NB4 (cell line): ENCODE measurements around the gene SRBD1.

Source experiments
- MYC ChIP-seq: IDR thresholded peaks from 2 replicates; pipeline ENCODE4 v1.6.1; 2011; ENCODE audit warnings: low read depth, low read length
- TF ChIP-seq, protein P1 (sequence below): IDR thresholded peaks from 2 replicates; pipeline ENCODE4 v1.6.1; 2011; ENCODE audit warnings: low read depth, low read length

DNA sequence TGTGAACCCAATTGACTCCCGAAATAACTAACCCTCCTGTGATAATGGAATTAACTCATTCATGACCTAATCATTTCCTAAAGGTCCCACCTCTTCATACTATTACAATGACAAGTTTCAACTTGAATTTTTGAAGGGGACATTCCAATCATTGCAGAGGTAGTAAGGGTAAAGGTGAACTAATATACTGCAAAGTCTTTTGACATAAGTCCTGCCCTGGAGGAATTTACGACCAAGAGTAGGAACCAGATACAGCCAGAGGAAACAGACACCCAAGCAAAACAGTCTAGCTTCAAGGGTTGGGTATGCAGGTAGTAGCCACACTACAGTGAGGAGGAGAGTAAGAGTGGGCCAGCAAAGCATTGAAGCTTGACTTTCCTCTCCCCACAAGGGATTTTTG, 1.2 kb upstream of the SRBD1 start:
- TF ChIP-seq, protein P1, sequence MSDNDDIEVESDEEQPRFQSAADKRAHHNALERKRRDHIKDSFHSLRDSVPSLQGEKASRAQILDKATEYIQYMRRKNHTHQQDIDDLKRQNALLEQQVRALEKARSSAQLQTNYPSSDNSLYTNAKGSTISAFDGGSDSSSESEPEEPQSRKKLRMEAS: no peak
- TF ChIP-seq MYC: no peak
